Uterus (tissue), 4 donors: Measurements from ENCODE around the gene GOLGA6L7. TPM values are rescaled to one million over a fixed set of nuclear protein-coding genes. Genes with fewer than 3 reads are reported as not detected.
"Not testable (repeated sequence)": the region's sequence is repeated elsewhere in the genome, so short reads cannot be mapped to it uniquely, and the experiment has no call there.

Source experiments
- DNase-seq, 2 donors: peaks; one replicate each; pipeline ENCODE4 v3.0.0-alpha.2; 2019 to 2020
- H3K27ac ChIP-seq, 2 donors: fragments of 200-600 bp; sonication (generic); 1 replicate in 1 of 2; 2 replicates in 1 of 2; pipeline ENCODE4 v1.5.1; 2016 to 2018
- H3K27me3 ChIP-seq, 2 donors: fragments of 200-600 bp; sonication (generic); one replicate each; pipeline ENCODE4 v1.5.1; 2018 to 2019; ENCODE audit warnings: control low read depth in 1 of 2
- H3K36me3 ChIP-seq, 2 donors: fragments of 200-600 bp; sonication (generic); one replicate each; pipeline ENCODE4 v1.5.1; 2019; ENCODE audit warnings: control low read depth in 1 of 2
- H3K4me1 ChIP-seq, 2 donors: fragments of 200-600 bp; sonication (generic); one replicate each; pipeline ENCODE4 v1.5.1; 2018 to 2019; ENCODE audit warnings: control low read depth in 1 of 2
- H3K4me3 ChIP-seq, 2 donors: fragments of 200-600 bp; sonication (generic); 1 replicate in 1 of 2; 2 replicates in 1 of 2; pipeline ENCODE4 v1.5.1; 2018 to 2019; ENCODE audit warnings: mild to moderate bottlenecking in 1 of 2
- H3K9me3 ChIP-seq, 2 donors: fragments of 200-600 bp; sonication (generic); one replicate each; pipeline ENCODE4 v1.5.1; 2019; ENCODE audit warnings: control low read depth in 1 of 2
- POLR2A ChIP-seq, 2 donors: fragments of 450-650 bp; IDR thresholded peaks; one replicate each; pipeline ENCODE4 v1.6.1; 2016; ENCODE audit warnings: antibody characterized with exemption in 2 of 2, mild to moderate bottlenecking in 1 of 2, moderate library complexity in 1 of 2
- intact Hi-C: fragments of 100-400 bp; cut with DNase I; formaldehyde crosslinking; loops from one replicate; pipeline ENCODE4 v1.15.1; 2023; ENCODE audit warnings: low total_unique reads
- total RNA-seq, 4 donors: library from RNA; depleted of rRNA in 3 of 4; stranded (reverse); fragments of >200 nt in 3 of 4; gene quantifications; one replicate each; pipeline versions ENCODE4 v1.1.0 to v1.2.4, GENCODE V29; 2014 to 2023
- TF ChIP-seq, protein P1 (sequence below), 4 experiments: fragments of 200-600 bp in 2 of 4; fragments of 450-650 bp in 2 of 4; sonication (generic) in 2 of 4; IDR thresholded peaks; one replicate each; pipeline ENCODE4 v1.5.1; 2016 to 2019; ENCODE audit warnings: antibody characterized with exemption in 4 of 4, mild to moderate bottlenecking in 2 of 4, moderate library complexity in 1 of 4
- donor health status: DM: yes; HTN: yes; CAD: no.

GOLGA6L7 gene, protein sequence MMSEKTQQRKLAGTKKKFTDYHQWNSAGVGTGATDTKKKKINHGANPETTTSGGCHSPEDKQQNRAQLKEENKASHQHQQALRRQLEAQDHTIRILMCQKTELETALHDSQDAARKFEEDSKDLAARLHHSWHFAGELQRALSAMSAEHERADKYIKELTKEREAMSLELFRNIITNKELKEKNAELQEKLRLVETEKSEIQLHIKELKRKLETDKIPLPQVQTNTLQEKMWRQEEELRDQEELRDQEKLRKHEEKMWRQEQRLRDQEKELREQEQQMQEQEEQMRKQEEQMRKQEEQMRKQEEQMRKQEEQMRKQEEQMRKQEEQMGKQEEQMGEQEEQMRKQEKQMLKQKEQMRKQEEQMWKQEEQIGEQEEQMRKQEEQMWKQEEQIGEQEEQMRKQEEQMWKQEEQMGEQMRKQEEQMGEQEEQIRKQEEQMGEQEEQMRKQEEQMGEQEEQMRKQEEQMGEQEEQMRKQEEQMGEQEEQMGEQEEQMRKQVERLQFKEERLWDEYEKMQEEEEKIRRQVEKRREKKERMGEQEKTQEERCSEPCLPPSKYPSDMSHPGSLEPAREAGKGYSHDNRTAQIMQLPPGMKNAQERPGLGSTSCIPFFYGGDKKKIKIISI
- total RNA-seq = not detected

DNA sequence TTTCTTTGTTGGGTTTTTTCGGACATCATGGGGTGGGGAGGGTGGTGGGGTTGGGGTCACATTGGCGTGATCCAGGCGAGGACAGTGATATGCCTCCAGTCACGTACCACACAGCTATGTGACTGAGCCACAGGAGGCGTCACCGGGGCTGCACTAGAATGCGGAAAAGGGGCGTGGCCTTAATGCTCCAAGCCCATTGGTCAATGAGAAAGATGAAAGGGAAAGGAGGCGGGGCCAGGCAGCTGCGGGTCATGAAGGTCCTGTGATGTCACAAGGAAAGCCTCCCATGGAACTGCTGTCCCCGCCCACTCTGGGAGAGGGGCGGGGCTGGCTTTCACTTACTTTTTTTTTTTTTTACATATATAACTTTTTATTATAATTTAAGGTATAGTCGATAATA, at the start of gene GOLGA6L7:
TSS of gene GOLGA6L7 (minus strand) at position 124 of the 400 bp plus-strand sequence. CDS start at position 29, 95 bp downstream.
- intact Hi-C loops, DNase-seq, H3K4me1 ChIP-seq, H3K36me3 ChIP-seq, H3K9me3 ChIP-seq, H3K4me3 ChIP-seq, H3K27ac ChIP-seq, H3K27me3 ChIP-seq: not testable (repeated sequence)

DNA sequence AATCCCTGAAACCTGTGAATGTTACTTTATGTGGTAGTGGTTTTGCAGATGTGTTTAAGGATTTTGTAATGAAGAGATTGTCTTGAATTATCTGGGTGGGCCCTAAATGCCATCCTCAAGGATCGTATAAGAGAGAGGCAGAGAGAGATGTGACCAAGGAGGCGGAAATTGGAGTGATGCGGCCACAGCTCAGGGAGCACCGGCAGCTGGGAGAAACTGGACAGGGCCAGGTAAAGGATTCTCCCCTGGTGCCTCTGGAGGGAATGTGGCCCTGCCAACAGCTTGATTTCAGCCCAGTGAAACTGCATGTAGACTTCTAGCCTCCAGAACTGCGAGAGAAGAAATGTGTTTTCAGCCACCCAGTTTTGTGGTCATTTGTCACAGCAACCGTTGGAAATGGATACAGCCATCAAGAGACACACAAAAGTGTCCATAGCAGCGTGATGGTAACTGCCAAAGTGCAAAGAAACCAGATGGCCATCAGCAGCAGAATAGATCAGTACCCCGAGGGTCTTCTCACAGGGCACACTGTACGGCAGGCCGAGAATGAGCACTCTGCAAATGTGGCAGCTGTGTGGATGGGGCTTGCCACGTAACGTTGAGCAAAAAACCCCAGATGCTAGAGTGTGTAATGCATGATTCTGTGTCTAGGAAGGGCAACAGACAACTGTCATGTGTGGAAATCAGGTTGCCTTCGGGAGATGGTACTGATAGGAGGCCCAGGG, 49.6 kb upstream of the GOLGA6L7 start:
- no peak for DNase-seq

DNA sequence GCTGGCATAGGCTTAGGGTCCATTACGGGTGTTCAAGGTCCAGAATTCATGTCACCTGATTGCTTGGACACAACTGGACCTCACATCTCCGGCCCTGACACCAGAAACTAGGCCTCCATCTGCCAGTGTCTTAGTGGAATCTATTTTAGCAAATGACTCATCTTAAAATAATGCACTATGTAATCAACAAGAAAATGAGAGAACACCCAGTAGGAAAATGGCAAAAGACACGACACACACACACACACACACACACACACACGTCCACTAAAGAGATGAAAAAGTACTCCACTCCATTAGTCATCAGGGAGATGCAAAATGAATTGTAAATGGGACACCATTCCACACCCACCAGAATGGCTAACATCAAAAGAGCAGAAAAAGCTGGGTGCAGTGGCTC, 48.5 kb upstream of the GOLGA6L7 start:
- Histone ChIP-seq H3K36me3 (no peaks in the 10 kb centered on the region), H3K4me1 (no peaks in the 10 kb centered on the region), H3K27me3 (no peaks in the 10 kb centered on the region), H3K9me3 (no peaks in the 10 kb centered on the region), H3K27ac (no peak overlapping the region), H3K4me3 (no peak overlapping the region)
- intact Hi-C loops = no loop called here
- no peak for DNase-seq
- no peak for TF ChIP-seq POLR2A (IDR thresholded peaks at IDR 0.05)
- TF ChIP-seq, protein P1, sequence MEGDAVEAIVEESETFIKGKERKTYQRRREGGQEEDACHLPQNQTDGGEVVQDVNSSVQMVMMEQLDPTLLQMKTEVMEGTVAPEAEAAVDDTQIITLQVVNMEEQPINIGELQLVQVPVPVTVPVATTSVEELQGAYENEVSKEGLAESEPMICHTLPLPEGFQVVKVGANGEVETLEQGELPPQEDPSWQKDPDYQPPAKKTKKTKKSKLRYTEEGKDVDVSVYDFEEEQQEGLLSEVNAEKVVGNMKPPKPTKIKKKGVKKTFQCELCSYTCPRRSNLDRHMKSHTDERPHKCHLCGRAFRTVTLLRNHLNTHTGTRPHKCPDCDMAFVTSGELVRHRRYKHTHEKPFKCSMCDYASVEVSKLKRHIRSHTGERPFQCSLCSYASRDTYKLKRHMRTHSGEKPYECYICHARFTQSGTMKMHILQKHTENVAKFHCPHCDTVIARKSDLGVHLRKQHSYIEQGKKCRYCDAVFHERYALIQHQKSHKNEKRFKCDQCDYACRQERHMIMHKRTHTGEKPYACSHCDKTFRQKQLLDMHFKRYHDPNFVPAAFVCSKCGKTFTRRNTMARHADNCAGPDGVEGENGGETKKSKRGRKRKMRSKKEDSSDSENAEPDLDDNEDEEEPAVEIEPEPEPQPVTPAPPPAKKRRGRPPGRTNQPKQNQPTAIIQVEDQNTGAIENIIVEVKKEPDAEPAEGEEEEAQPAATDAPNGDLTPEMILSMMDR (IDR thresholded peaks at IDR 0.05) = no peak

More for the DNA sequence above, 49.6 kb upstream of the GOLGA6L7 start:
- intact Hi-C loops = no loop called here
- no peaks in the 10 kb centered on the region for H3K36me3 ChIP-seq
- TF ChIP-seq, protein P1 (IDR thresholded peaks at IDR 0.05) = no peak
- no peak for TF ChIP-seq POLR2A (IDR thresholded peaks at IDR 0.05)
- H3K4me3 ChIP-seq = no peak overlapping the region
- no peaks in the 10 kb centered on the region for H3K27me3 ChIP-seq
- H3K4me1 ChIP-seq = no peaks in the 10 kb centered on the region
- no peaks in the 10 kb centered on the region for H3K9me3 ChIP-seq
- H3K27ac ChIP-seq = no peak overlapping the region

DNA sequence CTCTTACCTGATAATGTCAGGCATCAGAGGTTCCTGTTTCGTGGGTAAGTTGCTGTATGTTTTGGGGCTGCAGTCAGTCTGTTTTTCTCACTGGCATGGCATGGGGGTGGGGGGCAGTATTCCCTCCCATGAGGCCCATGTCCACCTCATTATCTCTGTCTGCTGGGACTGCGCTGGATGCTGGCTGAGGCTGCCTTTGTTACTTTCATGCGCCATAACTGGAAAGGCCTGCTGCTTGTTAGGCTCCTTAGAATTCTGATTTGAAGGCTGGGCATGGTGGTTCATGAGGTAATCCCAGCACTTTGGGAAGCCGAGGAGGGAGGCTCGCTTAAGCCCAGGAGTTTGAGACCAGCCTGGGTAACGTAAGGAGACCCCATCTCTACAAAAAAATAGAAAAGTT, 47.1 kb upstream of the GOLGA6L7 start:
- no peak for DNase-seq
- Histone ChIP-seq H3K27ac (no peak overlapping the region), H3K9me3 (no peaks in the 10 kb centered on the region), H3K27me3 (no peaks in the 10 kb centered on the region), H3K4me3 (no peak overlapping the region), H3K4me1 (no peaks in the 10 kb centered on the region), H3K36me3 (no peaks in the 10 kb centered on the region)
- TF ChIP-seq POLR2A (IDR thresholded peaks at IDR 0.05) = no peak
- TF ChIP-seq, protein P1 (IDR thresholded peaks at IDR 0.05) = no peak
- intact Hi-C loops = no loop called here

DNA sequence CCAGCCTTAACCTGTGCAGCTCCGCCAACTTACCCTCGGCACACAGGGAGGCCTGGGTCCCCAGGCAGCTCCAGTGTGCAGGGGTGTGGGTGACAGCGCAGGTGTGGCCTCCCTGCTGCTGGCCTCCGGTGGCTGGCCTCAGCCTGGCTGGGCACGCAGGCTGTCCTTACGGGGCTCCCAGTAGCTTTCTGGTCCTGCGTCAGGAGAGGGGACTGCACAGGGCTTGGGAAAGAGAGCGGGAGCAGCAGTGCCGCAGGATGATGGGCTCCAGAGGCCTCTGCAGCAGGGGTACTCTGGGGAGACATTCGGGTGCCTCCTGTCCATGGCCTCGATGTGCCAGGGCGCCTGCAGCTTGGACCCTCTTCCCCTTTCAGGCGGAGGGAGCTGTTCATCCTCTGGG, 46.7 kb upstream of the GOLGA6L7 start:
- TF ChIP-seq POLR2A (IDR thresholded peaks at IDR 0.05) = no peak
- TF ChIP-seq, protein P1 (IDR thresholded peaks at IDR 0.05) = no peak
- no peaks in the 10 kb centered on the region for H3K27me3 ChIP-seq
- intact Hi-C loops = no loop called here
- H3K4me3 ChIP-seq = no peak overlapping the region
- no peak overlapping the region for H3K27ac ChIP-seq
- no peaks in the 10 kb centered on the region for H3K4me1 ChIP-seq
- H3K36me3 ChIP-seq = no peaks in the 10 kb centered on the region
- no peaks in the 10 kb centered on the region for H3K9me3 ChIP-seq
- DNase-seq = no peak
